Naive B cell (primary cell): ENCODE results near the gene SUFU. TPM values are rescaled to one million over a fixed set of nuclear protein-coding genes. Genes with fewer than 3 reads are reported as not detected.
A peak's percentile ranks its signal among the peaks of the same experiment; 100 is the strongest.

Experiments used
- ATAC-seq, 2 donors: fragments of 150-1000 bp; cut with Tn5 transposase; 2 replicates each; pipeline ENCODE4 v1.10.0; 2021; ENCODE audit warnings: low read depth in 2 of 2, mild to moderate bottlenecking in 2 of 2, moderate library complexity in 2 of 2
- DNase-seq: peaks from one replicate; pipeline ENCODE4 v3.0.0; 2022
- H3K27ac Mint-ChIP-seq, 6 donors: one replicate each; pipeline ENCODE4 v1.8.0; 2020 to 2022; ENCODE audit warnings: mild to moderate bottlenecking in 6 of 6, mixed read lengths in 6 of 6, moderate library complexity in 5 of 6, inconsistent platforms in 2 of 6
- H3K27me3 Mint-ChIP-seq, 3 donors: one replicate each; pipeline ENCODE4 v1.8.0; 2021 to 2022; ENCODE audit warnings: mixed read lengths in 3 of 3, mild to moderate bottlenecking in 1 of 3
- H3K36me3 Mint-ChIP-seq, 2 donors: one replicate each; pipeline ENCODE4 v1.8.0; 2020 to 2022; ENCODE audit warnings: mixed read lengths in 2 of 2, inconsistent platforms in 1 of 2, mild to moderate bottlenecking in 1 of 2
- H3K4me1 Mint-ChIP-seq, 3 donors: one replicate each; pipeline ENCODE4 v1.8.0; 2020 to 2022; ENCODE audit warnings: mixed read lengths in 3 of 3, inconsistent platforms in 1 of 3, mild to moderate bottlenecking in 1 of 3, moderate library complexity in 1 of 3
- H3K4me3 Mint-ChIP-seq, 8 donors: one replicate each; pipeline ENCODE4 v1.8.0; 2020 to 2022; ENCODE audit warnings: mild to moderate bottlenecking in 8 of 8, mixed read lengths in 8 of 8, moderate library complexity in 8 of 8, inconsistent platforms in 2 of 8
- H3K9me3 Mint-ChIP-seq, 7 donors: one replicate each; pipeline ENCODE4 v1.8.0; 2020 to 2022; ENCODE audit warnings: mixed read lengths in 7 of 7, mild to moderate bottlenecking in 5 of 7, inconsistent platforms in 2 of 7, moderate library complexity in 1 of 7
- polyA plus RNA-seq, 6 donors: library from polyadenylated mRNA; unstranded; fragments of 300-500 nt; fragmentation: Illumina TruSeq; gene quantifications; one replicate each; pipeline ENCODE4 v1.2.3, GENCODE V29; 2021; ENCODE audit warnings: low read depth in 6 of 6

SUFU gene
- polyA plus RNA-seq, 6 donors from 2014 or later, result 0.84 to 7.8 (median 4.0) TPM

DNA sequence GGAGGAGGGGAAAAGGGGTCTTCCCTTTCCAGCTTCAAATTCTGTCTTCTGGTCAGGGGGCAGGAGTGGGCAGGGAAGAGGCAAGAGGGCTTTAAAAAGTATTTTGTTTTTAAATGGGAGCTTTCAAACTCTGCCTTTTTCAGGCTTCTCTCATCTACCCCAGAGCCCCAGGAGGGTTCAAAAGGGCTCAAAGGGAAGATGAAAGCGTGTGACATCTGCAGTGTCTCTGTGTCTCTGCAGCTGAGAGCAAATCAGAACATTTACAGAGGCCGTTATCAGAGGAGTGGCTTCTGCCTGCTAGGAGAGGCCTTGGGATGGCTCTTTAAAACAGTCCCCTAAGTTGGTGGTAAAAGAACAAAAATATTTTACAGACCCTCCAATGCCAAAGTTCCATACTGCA, 170.8 kb downstream of the SUFU start:
- peak overlapping the region in 5 of 8 donors; percentile 9 to 75 (median 32) for H3K4me3 Mint-ChIP-seq
- ATAC-seq, result no peak
- no peaks in the 10 kb centered on the region for H3K36me3 Mint-ChIP-seq
- peaks cover 20 to 43% (median 31%) of the 10 kb centered on the region in 3 donors for H3K4me1 Mint-ChIP-seq
- H3K27ac Mint-ChIP-seq, result peak overlapping the region in 2 of 6 donors; percentile 26 to 42
- no peaks in the 10 kb centered on the region for H3K9me3 Mint-ChIP-seq
- H3K27me3 Mint-ChIP-seq, result no peaks in the 10 kb centered on the region
- DNase-seq, result no peak

DNA sequence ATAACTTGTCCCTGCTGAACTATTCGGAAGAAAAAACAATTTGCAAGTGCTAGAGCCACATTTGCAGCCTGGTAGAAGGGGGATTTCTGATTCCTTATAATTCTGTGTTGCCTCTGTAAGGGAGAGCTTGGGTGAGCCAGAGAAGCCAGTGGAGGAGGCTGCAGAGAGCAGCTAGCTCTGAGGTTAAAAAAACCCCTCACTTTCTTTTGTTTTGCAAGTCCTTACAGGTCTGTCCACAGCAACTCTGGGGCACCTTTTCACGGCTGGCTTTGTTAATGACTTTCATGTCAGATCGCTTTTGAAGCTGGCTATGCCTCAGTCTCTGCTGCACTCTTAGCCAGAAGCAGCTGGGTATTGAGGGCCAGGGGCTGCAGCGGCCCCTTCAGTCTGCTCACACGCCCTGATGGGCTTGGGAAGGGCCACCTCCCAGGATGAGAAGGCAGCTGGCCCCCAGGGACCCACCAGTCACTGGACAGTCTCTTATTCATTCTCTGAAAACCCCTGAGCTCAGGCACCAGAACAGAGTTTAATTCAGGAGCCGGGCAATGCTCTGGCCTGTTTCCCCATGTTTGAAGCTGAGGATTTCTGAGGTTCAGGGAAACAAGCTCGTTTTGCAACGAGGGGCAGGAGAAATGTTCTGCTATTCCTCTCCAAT, 171.4 kb downstream of the SUFU start:
- peak overlapping the region in 5 of 8 donors; percentile 23 to 75 (median 43) for H3K4me3 Mint-ChIP-seq
- no peak for ATAC-seq
- H3K9me3 Mint-ChIP-seq, result no peaks in the 10 kb centered on the region
- H3K27me3 Mint-ChIP-seq, result no peaks in the 10 kb centered on the region
- peak overlapping the region in 4 of 6 donors; percentile 19 to 49 (median 34) for H3K27ac Mint-ChIP-seq
- no peak for DNase-seq
- peaks cover 20 to 43% (median 31%) of the 10 kb centered on the region in 3 donors for H3K4me1 Mint-ChIP-seq
- H3K36me3 Mint-ChIP-seq, result no peaks in the 10 kb centered on the region

DNA sequence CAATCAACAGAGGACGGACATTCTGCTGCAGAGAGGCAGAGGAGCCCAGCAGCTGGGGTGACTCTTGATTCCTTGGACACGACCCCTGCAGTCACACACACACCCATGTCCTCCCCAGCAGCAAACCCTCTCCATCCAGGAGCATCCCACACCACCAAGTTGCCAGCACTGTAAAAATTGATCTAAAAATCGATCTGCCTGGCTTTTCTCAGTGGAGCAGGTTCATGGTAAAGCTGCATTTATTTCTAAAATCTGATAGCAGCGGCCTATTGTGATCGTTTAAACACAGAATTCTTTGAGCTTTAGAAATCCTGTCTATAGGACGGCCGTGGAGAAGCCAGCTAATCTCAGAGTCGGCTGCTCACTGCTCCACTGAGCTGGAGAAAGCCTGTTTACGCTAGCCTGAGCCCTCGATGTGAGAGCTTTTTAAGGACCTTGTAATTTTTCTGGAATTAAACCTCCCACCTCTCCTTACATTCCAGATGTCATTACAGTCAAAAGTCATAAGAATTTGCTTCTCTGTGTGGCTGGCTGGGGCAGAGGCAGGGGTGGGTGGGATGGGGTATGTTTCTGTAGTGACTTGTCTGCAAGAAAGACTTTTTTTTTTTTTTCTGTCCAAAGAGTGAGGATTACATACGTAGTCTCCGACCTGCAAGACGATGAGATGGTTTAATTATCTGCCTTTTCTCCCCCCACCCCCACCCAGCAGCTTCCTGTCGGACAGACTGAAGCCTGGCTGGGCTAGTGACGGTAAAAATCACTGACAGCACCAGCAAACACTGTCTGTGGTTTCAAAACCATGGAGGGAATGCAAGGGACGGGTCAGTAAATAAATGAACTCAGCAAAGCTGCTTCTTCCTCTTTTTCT, 172.1 kb downstream of the SUFU start:
- H3K4me1 Mint-ChIP-seq, result peaks cover 20 to 43% (median 31%) of the 10 kb centered on the region in 3 donors
- H3K4me3 Mint-ChIP-seq, result peak overlapping the region in 5 of 8 donors; percentile 29 to 75 (median 43)
- ATAC-seq (peak; percentile 49 to 62), DNase-seq (no peak)
- no peaks in the 10 kb centered on the region for H3K36me3 Mint-ChIP-seq
- H3K27ac Mint-ChIP-seq, result peak overlapping the region in 4 of 6 donors; percentile 19 to 72 (median 46)
- no peaks in the 10 kb centered on the region for H3K9me3 Mint-ChIP-seq
- H3K27me3 Mint-ChIP-seq, result no peaks in the 10 kb centered on the region

DNA sequence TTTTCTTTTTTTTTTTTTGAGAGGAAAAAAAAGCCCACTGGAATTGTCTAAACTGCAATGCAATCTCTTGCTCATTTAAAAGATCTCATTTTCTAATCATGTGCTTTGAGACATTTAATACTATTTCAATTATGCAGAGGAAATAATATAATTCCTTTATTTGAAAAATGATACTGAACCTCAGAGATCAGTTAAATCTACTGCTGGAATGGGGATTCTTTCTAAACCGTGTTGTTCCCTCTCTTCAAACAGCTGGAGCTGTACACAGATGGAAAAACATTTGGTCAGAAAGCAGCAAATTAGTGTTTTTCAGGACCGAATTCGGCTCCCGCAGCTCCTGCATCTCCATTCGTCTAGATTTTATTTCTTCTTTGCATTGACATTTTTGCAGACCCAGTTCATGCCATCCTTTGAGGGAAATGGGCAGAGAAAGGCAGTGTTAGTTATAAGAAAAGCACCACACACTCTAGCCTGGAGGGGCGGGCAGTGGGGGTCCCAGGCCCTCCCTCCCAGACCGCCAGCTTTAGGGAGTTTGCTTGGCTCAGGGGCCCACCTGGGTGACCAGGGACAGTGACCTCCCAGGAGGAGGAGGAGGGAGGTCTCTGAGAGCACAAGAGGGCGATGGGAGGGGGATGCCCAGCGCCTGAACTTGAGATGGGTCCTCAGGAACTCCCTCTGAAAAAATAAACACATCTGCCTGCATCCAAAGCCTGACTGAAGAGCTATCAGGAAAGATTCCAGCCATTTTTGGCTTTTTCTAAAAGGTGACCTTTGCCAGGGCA, 173.0 kb downstream of the SUFU start:
- H3K36me3 Mint-ChIP-seq, result no peaks in the 10 kb centered on the region
- peak overlapping the region in 2 of 8 donors; percentile 34 to 61 for H3K4me3 Mint-ChIP-seq
- peaks cover 20 to 43% (median 31%) of the 10 kb centered on the region in 3 donors for H3K4me1 Mint-ChIP-seq

DNA sequence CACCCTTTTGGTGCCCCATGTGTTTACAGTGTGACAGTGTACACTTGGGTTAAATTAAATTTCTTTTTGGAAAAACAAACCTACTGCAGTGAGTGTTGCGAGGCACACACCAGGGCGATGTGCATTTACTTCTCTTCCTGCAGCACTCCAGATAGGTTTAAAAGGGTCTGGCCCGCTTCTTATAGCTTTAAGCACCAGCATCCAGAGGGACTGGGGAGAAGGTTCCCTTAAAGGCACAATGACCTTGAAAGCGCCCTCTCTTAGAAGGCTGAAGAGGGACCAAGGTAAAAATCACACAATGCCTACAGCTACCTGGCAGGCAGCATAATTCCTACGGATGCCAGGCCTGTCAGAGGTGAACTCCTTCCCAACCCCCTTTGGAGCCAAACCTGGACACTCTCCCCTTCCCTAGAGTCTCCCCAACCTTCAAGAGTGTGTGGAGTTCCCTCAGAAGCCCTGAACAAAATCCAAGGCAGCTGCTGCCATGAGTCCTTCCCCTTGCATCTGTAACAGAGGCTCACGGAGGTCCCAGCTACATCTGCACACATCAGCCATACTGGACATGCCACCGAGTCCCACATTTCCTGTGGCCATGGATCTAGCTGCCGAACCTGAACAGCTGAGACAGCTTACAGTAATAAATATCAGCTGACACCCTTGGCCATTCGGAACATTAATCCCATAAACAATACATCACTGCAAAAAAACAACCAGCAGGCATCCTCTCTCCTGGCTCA, 173.7 kb downstream of the SUFU start:
- Mint-ChIP-seq H3K9me3 (no peaks in the 10 kb centered on the region), H3K4me1 (peaks cover 20 to 43% (median 31%) of the 10 kb centered on the region in 3 donors)

More for the DNA sequence above, 173.0 kb downstream of the SUFU start:
- DNase-seq (no peak), ATAC-seq (no peak)
- H3K27me3 Mint-ChIP-seq, result no peaks in the 10 kb centered on the region
- H3K27ac Mint-ChIP-seq, result peak overlapping the region in 2 of 6 donors; percentile 16 to 47
- no peaks in the 10 kb centered on the region for H3K9me3 Mint-ChIP-seq

DNA sequence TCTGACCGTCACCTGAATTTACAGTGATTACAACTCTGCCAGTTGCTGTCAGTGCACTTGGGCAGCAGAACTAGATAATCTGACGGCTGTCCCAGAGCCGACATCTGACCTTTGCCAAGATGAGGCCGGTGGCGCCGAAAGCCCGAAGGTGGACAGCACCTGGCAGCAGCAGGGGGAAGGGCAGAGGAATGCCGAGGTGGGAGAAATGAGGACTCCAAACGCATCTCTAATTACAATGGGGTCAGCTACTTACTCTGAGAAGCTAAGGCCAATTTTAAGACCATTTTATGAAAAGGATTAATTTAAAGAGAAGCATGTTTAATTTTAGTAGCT, 174.3 kb downstream of the SUFU start:
- no peak for DNase-seq
- Mint-ChIP-seq H3K36me3 (no peaks in the 10 kb centered on the region), H3K27me3 (no peaks in the 10 kb centered on the region), H3K4me1 (peaks cover 20 to 42% (median 31%) of the 10 kb centered on the region in 3 donors), H3K4me3 (no peak overlapping the region), H3K27ac (no peak overlapping the region), H3K9me3 (no peaks in the 10 kb centered on the region)
- no peak for ATAC-seq

More for the DNA sequence above, 173.7 kb downstream of the SUFU start:
- no peak for ATAC-seq
- Mint-ChIP-seq H3K36me3 (no peaks in the 10 kb centered on the region), H3K27ac (no peak overlapping the region), H3K4me3 (no peak overlapping the region), H3K27me3 (no peaks in the 10 kb centered on the region)
- no peak for DNase-seq

DNA sequence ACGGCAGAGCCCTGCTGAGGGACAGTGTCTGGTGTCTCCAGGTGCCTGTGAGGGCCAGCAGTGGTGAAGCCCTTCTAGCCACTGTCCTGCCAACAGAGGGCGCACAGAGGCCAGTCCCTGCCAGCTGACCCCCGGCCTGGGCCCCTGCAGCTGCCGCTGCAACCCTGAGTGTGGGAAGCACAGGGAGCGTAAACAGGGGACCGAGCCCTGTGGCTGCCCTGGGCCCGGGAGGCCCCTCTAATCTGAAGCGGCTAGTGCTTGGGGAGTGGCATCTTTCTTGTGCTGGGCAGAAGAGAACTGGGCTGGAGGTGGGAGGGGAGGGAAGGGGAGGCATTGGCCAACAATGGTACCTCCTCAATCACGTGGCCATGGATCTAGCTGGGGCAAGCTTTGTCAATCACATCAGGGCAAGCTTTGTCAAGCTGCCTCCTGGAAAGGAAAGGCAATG, 175.1 kb downstream of the SUFU start:
- Mint-ChIP-seq H3K4me1 (peaks cover 15 to 34% (median 25%) of the 10 kb centered on the region in 3 donors), H3K4me3 (no peak overlapping the region)

DNA sequence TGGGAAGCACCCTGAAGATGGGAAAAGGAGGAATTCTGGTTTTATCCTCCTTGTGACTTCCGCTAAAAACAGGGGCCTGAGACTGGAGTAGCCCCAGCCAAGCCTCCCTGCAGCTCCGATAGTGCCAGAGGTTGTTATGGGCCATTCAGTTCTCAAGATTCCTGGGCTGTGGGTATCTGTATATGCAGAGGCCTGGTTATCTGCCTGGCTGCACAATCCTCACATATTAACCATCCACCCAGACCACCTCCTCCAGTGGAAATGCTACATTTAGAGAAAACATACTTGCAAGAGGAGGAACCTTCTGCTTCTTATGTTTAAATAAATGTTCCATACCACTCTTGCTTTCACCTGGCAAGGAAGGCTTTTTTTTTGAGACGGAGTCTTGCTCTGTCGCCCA, 175.8 kb downstream of the SUFU start:
- DNase-seq, result no peak
- ATAC-seq, result no peak
- no peaks in the 10 kb centered on the region for H3K27me3 Mint-ChIP-seq
- no peak overlapping the region for H3K4me3 Mint-ChIP-seq
- H3K36me3 Mint-ChIP-seq, result no peaks in the 10 kb centered on the region
- H3K9me3 Mint-ChIP-seq, result no peaks in the 10 kb centered on the region
- H3K27ac Mint-ChIP-seq, result peak overlapping the region in 1 of 6 donors; percentile 28
- H3K4me1 Mint-ChIP-seq, result peaks cover 10 to 28% (median 17%) of the 10 kb centered on the region in 3 donors

More for the DNA sequence above, 175.1 kb downstream of the SUFU start:
- ATAC-seq (no peak), DNase-seq (no peak)
- Mint-ChIP-seq H3K27me3 (no peaks in the 10 kb centered on the region), H3K9me3 (no peaks in the 10 kb centered on the region), H3K36me3 (no peaks in the 10 kb centered on the region), H3K27ac (peak overlapping the region in 1 of 6 donors; percentile 18)

DNA sequence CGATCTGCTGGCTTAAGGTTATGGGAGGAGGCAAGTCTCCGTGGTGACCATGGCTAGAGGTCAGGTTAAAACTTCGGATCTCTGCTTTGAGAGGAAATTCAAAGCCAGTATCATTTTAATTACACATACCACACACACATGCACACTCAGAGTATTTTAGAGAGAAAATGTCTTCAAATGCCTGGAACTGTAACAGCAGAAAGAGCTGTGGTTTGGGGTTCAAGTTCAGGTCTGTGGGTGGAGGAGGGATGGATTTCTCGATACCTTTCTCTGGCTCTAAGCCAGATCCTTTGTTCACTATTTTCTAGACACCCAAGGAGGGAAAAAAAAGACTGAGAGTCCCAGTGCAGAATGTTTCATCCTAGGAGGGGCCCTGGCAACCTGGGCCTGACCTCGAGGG, 177.9 kb downstream of the SUFU start:
- no peak for DNase-seq
- H3K4me3 Mint-ChIP-seq, result no peak overlapping the region

DNA sequence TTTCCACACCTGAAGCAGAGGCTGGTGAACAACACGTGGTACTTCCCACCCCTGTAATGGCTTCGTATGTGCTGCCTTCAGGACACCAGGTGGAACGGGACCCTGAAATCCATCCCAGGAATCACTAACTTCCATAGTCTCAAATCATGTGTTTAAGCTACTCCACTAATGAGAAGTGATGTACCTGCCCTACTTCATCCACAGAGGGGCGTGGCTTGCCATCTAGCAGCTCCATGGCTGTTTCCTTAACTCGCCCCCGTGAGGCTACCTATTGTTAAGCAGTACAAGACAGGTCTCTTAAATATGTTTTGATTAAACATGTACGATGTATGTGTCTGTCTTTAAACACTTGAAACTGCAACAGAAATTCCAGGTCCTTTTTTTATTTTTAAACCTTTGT, 178.6 kb downstream of the SUFU start:
- no peaks in the 10 kb centered on the region for H3K36me3 Mint-ChIP-seq
- no peak for DNase-seq
- no peak for ATAC-seq
- H3K27me3 Mint-ChIP-seq, result no peaks in the 10 kb centered on the region
- no peak overlapping the region for H3K4me3 Mint-ChIP-seq
- H3K4me1 Mint-ChIP-seq, result peaks cover 0 to 6% (median 4%) of the 10 kb centered on the region in 3 donors
- no peak overlapping the region for H3K27ac Mint-ChIP-seq
- no peaks in the 10 kb centered on the region for H3K9me3 Mint-ChIP-seq

More for the DNA sequence above, 177.9 kb downstream of the SUFU start:
- H3K27ac Mint-ChIP-seq, result peak overlapping the region in 1 of 6 donors; percentile 19
- H3K9me3 Mint-ChIP-seq, result no peaks in the 10 kb centered on the region
- peaks cover 0 to 7% (median 4%) of the 10 kb centered on the region in 3 donors for H3K4me1 Mint-ChIP-seq
- ATAC-seq, result no peak
- no peaks in the 10 kb centered on the region for H3K27me3 Mint-ChIP-seq
- H3K36me3 Mint-ChIP-seq, result no peaks in the 10 kb centered on the region

DNA sequence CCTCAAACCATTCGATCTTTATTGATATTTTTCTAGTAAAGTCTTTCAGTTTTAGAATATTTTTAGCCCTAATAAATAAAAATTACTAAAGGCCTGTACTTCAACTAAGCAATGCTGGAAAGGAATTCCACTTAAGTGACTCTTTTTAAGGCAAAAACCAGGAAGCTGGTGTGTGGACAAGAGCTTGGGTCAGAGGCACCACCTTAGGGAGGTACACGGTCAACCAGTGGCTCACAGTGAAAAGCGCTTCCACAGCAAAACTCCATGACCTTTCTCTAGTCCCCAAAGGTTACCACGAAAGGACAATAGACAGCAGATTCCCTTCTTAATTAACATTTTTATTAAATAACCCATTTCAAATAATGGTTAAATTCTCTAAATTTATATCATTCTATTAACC, 179.2 kb downstream of the SUFU start:
- peaks cover 0 to 6% (median 4%) of the 10 kb centered on the region in 3 donors for H3K4me1 Mint-ChIP-seq
- ATAC-seq (no peak), DNase-seq (no peak)
- H3K27ac Mint-ChIP-seq, result peak overlapping the region in 1 of 6 donors; percentile 70
- H3K9me3 Mint-ChIP-seq, result no peaks in the 10 kb centered on the region
- no peaks in the 10 kb centered on the region for H3K27me3 Mint-ChIP-seq
- no peaks in the 10 kb centered on the region for H3K36me3 Mint-ChIP-seq
- H3K4me3 Mint-ChIP-seq, result no peak overlapping the region
